ENCODE results near the gene IFNG. TPM values are rescaled to one million over a fixed set of nuclear protein-coding genes. Genes with fewer than 3 reads are reported as not detected.

Gene IFNG
- polyA plus RNA-seq, 1 donor from 2014 or later, result not detected

- Histone ChIP-seq H3F3A (ENCODE audit: insufficient read depth, low read length, poor library complexity, severe bottlenecking) (no peaks in the 10 kb centered on the region), H3K9ac (ENCODE audit: low read length) (no peak overlapping the region), H3K27me3 (ENCODE audit: insufficient read depth, low read depth, low read length) (no peaks in the 10 kb centered on the region), H3K36me3 (ENCODE audit: insufficient read depth, low read length) (no peaks in the 10 kb centered on the region), H2AFZ (ENCODE audit: low read depth, low read length) (no peak overlapping the region), H3K79me2 (replicated peaks; ENCODE audit: insufficient read depth, low read length) (no peaks in the 10 kb centered on the region), H4K20me1 (ENCODE audit: insufficient read depth) (no peaks in the 10 kb centered on the region), H3K9me3 (ENCODE audit: low read length) (no peaks in the 10 kb centered on the region), H3K27ac (ENCODE audit: low read length) (no peak overlapping the region), H3K9me2 (ENCODE audit: insufficient read depth, low read length) (no peaks in the 10 kb centered on the region), H3K4me3 (ENCODE audit: low read length) (no peak overlapping the region), H3K4me2 (ENCODE audit: low read length) (no peak overlapping the region)
- TF ChIP-seq RAD21 (conservative IDR thresholded peaks at IDR 0.05), result no peak
- no peak for TF ChIP-seq TAF1 (IDR thresholded peaks at IDR 0.05; ENCODE audit: low read depth)
- TF ChIP-seq EP300 (conservative IDR thresholded peaks at IDR 0.05; ENCODE audit: poor library complexity, severe bottlenecking), result no peak
- TF ChIP-seq EZH2 (IDR thresholded peaks at IDR 0.05; ENCODE audit: borderline replicate concordance, insufficient read depth, low read length, poor library complexity, severe bottlenecking), result no peak
- TF ChIP-seq POLR2AphosphoS5 (IDR thresholded peaks at IDR 0.05), result no peak
- TF ChIP-seq MXI1 (conservative IDR thresholded peaks at IDR 0.05; ENCODE audit: poor library complexity, severe bottlenecking), result no peak
- TF ChIP-seq SMC3 (conservative IDR thresholded peaks at IDR 0.05; ENCODE audit: poor library complexity), result no peak
- TF ChIP-seq REST (IDR thresholded peaks at IDR 0.05; ENCODE audit: borderline replicate concordance), result no peak
- TF ChIP-seq CTCF (IDR thresholded peaks at IDR 0.05; ENCODE audit: poor library complexity, severe bottlenecking), result no peak
Measured at GRCh38 chr12:68162374-68162773, 2.8 kb upstream of the IFNG start.

- Histone ChIP-seq H3K9ac (ENCODE audit: low read length) (no peak overlapping the region), H3K27ac (ENCODE audit: low read length) (no peak overlapping the region), H3K4me3 (ENCODE audit: low read length) (no peak overlapping the region), H3K27me3 (ENCODE audit: insufficient read depth, low read depth, low read length) (no peaks in the 10 kb centered on the region), H2AFZ (ENCODE audit: low read depth, low read length) (no peak overlapping the region), H3K9me3 (ENCODE audit: low read length) (no peaks in the 10 kb centered on the region), H3K4me2 (ENCODE audit: low read length) (no peak overlapping the region), H3K9me2 (ENCODE audit: insufficient read depth, low read length) (no peaks in the 10 kb centered on the region), H3K79me2 (replicated peaks; ENCODE audit: insufficient read depth, low read length) (no peaks in the 10 kb centered on the region), H3K36me3 (ENCODE audit: insufficient read depth, low read length) (no peaks in the 10 kb centered on the region), H3F3A (ENCODE audit: insufficient read depth, low read length, poor library complexity, severe bottlenecking) (no peaks in the 10 kb centered on the region), H4K20me1 (ENCODE audit: insufficient read depth) (no peaks in the 10 kb centered on the region)
- TF ChIP-seq POLR2AphosphoS5 (IDR thresholded peaks at IDR 0.05) (no peak), EP300 (conservative IDR thresholded peaks at IDR 0.05; ENCODE audit: poor library complexity, severe bottlenecking) (no peak)
Measured at GRCh38 chr12:68158432-68158831, 1.1 kb downstream of the IFNG start.

- TF ChIP-seq TAF1 (IDR thresholded peaks at IDR 0.05; ENCODE audit: low read depth) (no peak), RAD21 (conservative IDR thresholded peaks at IDR 0.05) (no peak), MXI1 (conservative IDR thresholded peaks at IDR 0.05; ENCODE audit: poor library complexity, severe bottlenecking) (no peak), REST (IDR thresholded peaks at IDR 0.05; ENCODE audit: borderline replicate concordance) (no peak), CTCF (IDR thresholded peaks at IDR 0.05; ENCODE audit: poor library complexity, severe bottlenecking) (no peak), SMC3 (conservative IDR thresholded peaks at IDR 0.05; ENCODE audit: poor library complexity) (no peak)
- Histone ChIP-seq H4K20me1 (ENCODE audit: insufficient read depth) (no peaks in the 10 kb centered on the region), H3K9me2 (ENCODE audit: insufficient read depth, low read length) (no peaks in the 10 kb centered on the region), H3K36me3 (ENCODE audit: insufficient read depth, low read length) (no peaks in the 10 kb centered on the region), H3K9me3 (ENCODE audit: low read length) (no peaks in the 10 kb centered on the region), H3K79me2 (replicated peaks; ENCODE audit: insufficient read depth, low read length) (no peaks in the 10 kb centered on the region), H3K27ac (ENCODE audit: low read length) (no peak overlapping the region), H3K4me3 (ENCODE audit: low read length) (no peak overlapping the region), H3K27me3 (ENCODE audit: insufficient read depth, low read depth, low read length) (no peaks in the 10 kb centered on the region), H3K9ac (ENCODE audit: low read length) (no peak overlapping the region), H3K4me2 (ENCODE audit: low read length) (no peak overlapping the region), H2AFZ (ENCODE audit: low read depth, low read length) (no peak overlapping the region), H3F3A (ENCODE audit: insufficient read depth, low read length, poor library complexity, severe bottlenecking) (no peaks in the 10 kb centered on the region)
Measured at GRCh38 chr12:68157380-68157779, 2.2 kb downstream of the IFNG start.
